GM19397 (cell line): ENCODE measurements around the gene CABCOCO1.
"Not testable (repeated sequence)": the region's sequence is repeated elsewhere in the genome, so short reads cannot be mapped to it uniquely, and the experiment has no call there.

Experiments
- ATAC-seq: cut with Tn5 transposase; IDR thresholded peaks from one replicate; pipeline ENCODE4 v1.9.1; 2021; ENCODE audit warnings: mild to moderate bottlenecking, moderate library complexity; ENCODE audit not compliant: unreplicated experiment

CABCOCO1 gene

DNA sequence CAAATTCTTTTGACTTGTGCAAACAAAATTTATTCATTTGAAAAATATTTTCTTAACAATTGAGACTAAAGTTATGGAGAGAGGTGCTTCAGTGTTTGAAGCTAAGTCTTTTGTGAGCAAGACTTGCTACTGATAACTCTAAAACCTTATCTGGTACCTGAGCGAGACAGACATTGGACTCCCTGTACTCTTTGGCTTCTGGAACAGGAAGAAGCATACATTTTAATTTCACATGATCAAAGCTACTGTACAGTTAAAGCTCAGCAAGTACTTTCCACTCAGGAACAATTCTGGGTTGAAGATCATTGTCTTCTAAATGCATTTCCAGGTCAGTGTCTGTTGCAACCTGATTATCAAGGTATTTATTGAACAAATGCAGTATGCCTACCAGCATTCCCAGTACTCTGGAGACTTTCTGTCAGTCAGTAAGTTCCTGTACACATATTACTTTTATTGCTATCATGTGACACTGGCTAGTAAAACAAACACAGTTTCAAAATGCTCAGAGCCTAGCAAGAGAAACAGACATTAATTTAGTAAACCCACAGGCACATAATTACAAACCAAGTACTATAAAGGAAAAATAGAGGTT, 42.4 kb downstream of the CABCOCO1 start:
- ATAC-seq = no peak

DNA sequence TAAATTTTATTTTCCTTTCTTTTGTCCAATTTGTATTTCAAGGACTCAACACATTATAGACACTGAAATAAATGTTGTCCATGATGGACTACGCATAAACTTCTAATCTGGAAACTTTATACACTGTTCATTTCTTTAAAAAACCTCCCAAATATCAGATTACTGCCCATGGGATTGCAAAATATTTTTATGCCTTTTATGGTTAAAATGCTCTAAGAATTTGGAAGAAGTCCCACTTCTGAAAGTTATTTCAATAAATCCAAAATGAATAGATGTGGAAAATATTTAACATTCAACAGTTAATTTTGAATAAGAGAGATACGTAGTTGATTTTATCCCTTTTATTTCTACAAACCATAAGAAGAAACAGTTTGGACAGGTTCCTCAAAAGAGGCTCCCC, 46.1 kb downstream of the CABCOCO1 start:
- no peak for ATAC-seq

- ATAC-seq = not testable (repeated sequence)
Measured at GRCh38 chr10:61712105-61712504, 49.4 kb downstream of the CABCOCO1 start.

DNA sequence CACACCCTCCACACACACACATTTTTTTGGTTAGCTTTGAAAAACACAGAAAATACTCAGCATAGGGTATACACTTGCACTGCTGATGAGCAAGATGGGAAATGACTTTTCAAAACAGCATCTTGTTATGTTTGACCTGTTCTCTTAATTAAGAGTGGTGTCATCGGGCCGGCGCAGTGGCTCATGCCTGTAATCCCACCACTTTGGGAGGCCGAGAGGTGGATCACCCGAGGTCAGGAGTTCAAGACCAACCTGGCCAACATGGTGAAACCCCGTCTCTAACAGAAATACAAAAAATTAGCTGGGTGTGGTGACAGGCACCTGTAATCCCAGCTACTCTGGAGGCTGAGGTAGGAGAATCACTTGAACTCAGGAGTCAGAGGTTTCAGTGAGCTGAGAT, 56.7 kb downstream of the CABCOCO1 start:
- not testable (repeated sequence) for ATAC-seq

- no peak for ATAC-seq
Measured at GRCh38 chr10:61719906-61720305, 57.2 kb downstream of the CABCOCO1 start.

DNA sequence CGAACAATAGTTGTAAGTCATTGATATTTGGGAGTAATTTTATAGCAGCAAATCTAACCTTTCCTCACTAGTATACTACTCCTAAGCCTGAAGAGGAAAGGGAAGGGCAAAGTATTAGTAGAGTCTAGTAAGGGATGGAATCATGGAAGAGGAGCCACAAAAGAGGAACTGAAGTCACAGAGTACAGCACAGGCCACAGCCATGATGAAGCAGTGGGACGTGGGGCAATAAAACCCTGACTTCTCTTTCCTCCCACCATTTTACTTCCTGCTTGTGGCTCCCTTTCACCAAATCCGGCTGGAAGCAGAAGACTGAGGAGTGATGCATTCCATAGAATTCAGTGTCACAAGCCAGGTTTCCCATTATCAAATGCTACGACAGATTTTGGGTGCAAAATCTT, 58.7 kb downstream of the CABCOCO1 start:
- no peak for ATAC-seq

DNA sequence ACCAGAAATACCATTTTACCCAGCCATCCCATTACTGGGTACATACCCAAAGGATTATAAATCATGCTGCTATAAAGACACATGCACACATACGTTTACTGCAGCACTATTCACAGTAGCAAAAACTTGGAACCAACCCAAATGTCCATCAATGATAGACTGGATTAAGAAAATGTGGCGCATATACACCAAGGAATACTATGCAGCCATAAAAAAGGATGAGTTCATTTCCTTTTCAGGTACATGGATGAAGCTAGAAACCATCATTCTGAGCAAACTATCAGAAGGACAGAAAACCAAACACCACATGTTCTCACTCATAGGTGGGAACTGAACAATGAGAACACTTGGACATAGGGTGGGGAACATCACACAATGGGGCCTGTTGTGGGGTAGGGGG, 62.5 kb downstream of the CABCOCO1 start:
- ATAC-seq = not testable (repeated sequence)

GRCh38 chr10:61729596-61729995, 66.9 kb downstream of the CABCOCO1 start:
- no peak for ATAC-seq

- ATAC-seq = no peak
Measured at GRCh38 chr10:61730671-61731070, 67.9 kb downstream of the CABCOCO1 start.

- ATAC-seq = no peak
Measured at GRCh38 chr10:61731638-61732037, 68.9 kb downstream of the CABCOCO1 start.

GRCh38 chr10:61732629-61733278, 70.0 kb downstream of the CABCOCO1 start:
- ATAC-seq = no peak

- no peak for ATAC-seq
Measured at GRCh38 chr10:61733358-61733940, 70.7 kb downstream of the CABCOCO1 start.

GRCh38 chr10:61735882-61736281, 73.2 kb downstream of the CABCOCO1 start:
- ATAC-seq = no peak

DNA sequence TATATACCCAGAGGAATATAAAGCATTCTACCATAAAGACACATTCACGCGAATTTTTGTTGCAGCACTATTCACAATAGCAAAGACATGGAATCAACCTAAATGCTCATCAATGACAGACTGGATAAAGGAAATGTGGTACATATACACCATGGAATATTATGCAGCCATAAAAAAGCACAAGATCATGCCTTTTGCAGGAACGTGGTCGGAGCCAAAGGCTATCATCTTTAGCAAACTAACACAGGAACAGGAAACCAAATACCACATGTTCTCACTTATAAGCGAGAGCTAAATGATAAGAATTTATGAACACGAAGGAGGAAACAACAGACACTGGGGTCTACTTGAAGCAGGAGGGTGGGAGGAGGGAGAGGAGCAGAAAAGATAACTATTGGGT, 74.7 kb downstream of the CABCOCO1 start:
- ATAC-seq = not testable (repeated sequence)

- no peak for ATAC-seq
Measured at GRCh38 chr10:61742812-61743211, 80.1 kb downstream of the CABCOCO1 start.

DNA sequence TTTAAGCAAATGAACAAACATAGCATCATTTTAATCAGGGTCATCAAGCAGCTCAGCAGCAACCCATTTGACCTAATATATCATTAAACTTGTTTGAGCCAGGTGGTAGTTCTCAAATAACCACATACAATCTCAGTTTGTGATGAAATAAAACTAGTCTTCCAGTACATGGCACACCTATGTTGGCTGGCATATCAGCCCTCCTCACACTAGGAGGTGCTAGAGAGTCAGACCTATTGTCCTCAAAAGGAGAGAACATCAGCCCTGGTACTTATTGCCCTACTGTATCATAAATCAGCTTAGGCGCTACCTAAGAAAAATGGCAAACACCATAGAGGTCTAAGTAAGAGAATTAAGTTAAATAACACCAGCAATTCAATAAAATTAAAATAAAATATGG, 81.7 kb downstream of the CABCOCO1 start:
- ATAC-seq = no peak

DNA sequence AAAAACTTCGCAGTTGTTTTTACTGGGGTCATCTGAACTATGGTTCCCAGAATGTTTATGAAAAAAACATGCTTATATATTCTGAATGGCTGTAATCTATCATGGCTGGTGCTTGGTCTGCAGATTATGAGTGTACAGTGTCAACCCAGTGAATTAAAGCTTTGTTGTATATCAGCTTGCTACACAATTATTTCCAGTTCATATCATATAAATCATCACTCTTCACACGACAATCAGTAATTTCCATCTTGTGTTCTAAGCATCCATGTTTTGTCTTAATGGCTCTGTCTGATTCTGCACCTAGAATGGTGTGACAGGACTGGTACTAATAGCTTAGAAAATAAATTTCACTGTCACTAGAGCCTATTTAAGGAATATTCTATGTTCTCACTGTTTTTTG, 83.6 kb downstream of the CABCOCO1 start:
- no peak for ATAC-seq

DNA sequence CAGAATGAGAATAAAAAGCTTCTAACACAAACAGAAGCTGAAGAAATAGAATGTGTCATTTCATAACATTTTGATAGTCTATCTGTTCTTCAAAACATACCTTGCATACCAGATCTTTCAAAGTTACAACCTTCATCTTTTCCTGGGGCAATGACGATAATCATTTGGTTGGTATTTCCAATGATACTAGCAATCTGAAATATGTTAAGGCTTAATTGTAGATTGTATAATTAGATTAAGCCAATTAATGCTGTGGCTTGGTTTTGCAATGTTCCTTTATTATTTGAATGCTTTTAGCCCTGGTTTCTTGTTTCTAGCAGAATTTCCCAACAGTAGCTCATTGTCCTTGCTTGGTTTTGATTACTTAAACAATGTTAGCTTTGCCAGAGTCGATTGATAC, 84.6 kb downstream of the CABCOCO1 start:
- ATAC-seq = no peak

DNA sequence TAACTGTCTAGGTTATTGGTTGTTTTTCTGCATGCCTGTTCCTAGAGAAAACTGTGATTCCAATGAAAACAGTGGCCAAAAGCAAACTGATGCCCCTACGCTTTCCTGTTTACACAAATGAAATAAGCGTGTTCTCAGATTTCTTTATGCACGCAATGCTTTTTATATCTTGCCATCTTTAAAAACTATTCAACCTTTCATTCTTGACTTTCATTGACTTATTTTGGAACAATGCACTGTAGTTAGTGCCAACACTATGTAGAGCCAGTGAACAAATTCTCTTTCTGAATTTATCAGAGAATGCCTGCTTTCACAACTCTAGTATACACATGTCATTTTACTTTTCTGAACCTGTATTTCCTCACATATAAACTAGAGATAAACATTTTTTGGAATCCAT, 86.6 kb downstream of the CABCOCO1 start:
- ATAC-seq = no peak

- ATAC-seq = peak; percentile 83
Measured at GRCh38 chr10:61750943-61751471, 88.3 kb downstream of the CABCOCO1 start.

DNA sequence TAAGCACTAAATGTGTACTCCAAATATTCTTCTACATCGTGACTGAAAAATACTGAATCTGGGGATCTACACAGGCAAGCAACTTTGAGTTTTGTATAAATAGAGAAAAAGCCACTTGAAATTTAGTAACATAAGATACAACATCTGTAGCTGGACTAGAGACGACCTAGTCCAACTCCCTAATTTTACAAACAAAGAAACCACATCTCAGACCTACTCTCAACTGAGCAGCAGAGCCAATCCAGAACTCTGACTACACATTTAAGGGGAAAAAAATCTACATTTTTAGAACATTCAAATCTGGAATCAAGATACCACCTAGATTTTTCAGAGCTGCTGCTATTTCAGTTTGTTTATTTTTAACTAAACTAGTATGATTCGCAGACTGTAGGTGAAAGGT, 88.9 kb downstream of the CABCOCO1 start:
- peak; percentile 15 for ATAC-seq
